Measurements from ENCODE around the gene ADGRV1. TPM values are rescaled to one million over a fixed set of nuclear protein-coding genes. Genes with fewer than 3 reads are reported as not detected.

The ADGRV1 gene
- polyA plus RNA-seq, 3 donors, result 0.18 to 0.33 TPM; not detected in 1

DNA sequence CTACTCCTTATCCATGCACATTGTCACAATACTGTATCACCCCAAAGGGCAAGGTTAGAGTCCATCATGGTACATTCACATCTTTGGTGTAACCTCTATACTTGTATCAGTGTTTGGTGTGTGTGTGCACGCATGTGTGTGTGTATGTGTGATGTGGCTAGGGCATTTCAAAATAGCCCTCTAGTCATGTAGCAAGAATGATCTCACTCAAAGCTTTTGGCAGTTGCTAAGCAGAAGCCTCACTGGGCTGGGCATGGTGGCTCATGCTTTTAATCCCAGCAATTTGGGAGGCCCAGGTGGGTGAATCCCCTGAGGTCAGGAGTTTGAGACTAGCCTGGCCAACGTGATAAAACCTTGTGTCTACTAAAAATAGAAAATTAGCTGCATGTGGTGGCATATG lies 245.3 kb downstream of the ADGRV1 start:
- Histone ChIP-seq H3K4me2 (replicated peaks; ENCODE audit: extremely low read depth, low read length, poor library complexity, severe bottlenecking) (no peak overlapping the region), H3K9ac (ENCODE audit: insufficient read depth, low read length, poor library complexity, severe bottlenecking) (no peak overlapping the region), H3K4me3 (replicated peaks in 1 of 3; ENCODE audit: low read depth in 2 of 3, low read length in 3 of 3) (no peak overlapping the region), H3K27me3 (ENCODE audit: control insufficient read depth in 2 of 2, insufficient read depth in 2 of 2, low read length in 2 of 2) (no peaks in the 10 kb centered on the region), H3K9me3 (replicated peaks in 1 of 2; ENCODE audit: control insufficient read depth in 1 of 2, insufficient read depth in 1 of 2, low read length in 2 of 2) (no peaks in the 10 kb centered on the region), H3K4me1 (ENCODE audit: control insufficient read depth in 1 of 2, insufficient read depth in 2 of 2, low read length in 2 of 2) (no peaks in the 10 kb centered on the region), H3K27ac (ENCODE audit: low read depth in 1 of 2, low read length in 2 of 2) (no peak overlapping the region), H4K20me1 (ENCODE audit: insufficient read depth, low read length) (no peaks in the 10 kb centered on the region), H2AFZ (ENCODE audit: insufficient read depth, low read depth, low read length, poor library complexity, severe bottlenecking) (no peak overlapping the region), H3K36me3 (replicated peaks in 1 of 2; ENCODE audit: control insufficient read depth in 1 of 2, insufficient read depth in 2 of 2, low read length in 2 of 2) (no peaks in the 10 kb centered on the region), H3K79me2 (ENCODE audit: insufficient read depth, low read length) (no peaks in the 10 kb centered on the region)
- H3K4me1 Mint-ChIP-seq, result no peaks in the 10 kb centered on the region
- intact Hi-C loops (cut with micrococcal nuclease), result no loop called here
- no peak for TF ChIP-seq CTCF (IDR thresholded peaks at IDR 0.05)
- H3K4me3 Mint-ChIP-seq, result no peak overlapping the region
- no peak for DNase-seq
- no peak overlapping the region for H3K27ac Mint-ChIP-seq
- H3K36me3 Mint-ChIP-seq, result no peaks in the 10 kb centered on the region
- H3K9me3 Mint-ChIP-seq, result peaks cover 0 to 10% (median 5%) of the 10 kb centered on the region in 7 donors
- WGBS (ENCODE audit: insufficient coverage), result 62% methylated on average over 1 of the region's 2 CpGs
- H3K27me3 Mint-ChIP-seq (ENCODE audit: low read depth in 3 of 3), result peaks cover 0 to 2% (median 0%) of the 10 kb centered on the region in 3 donors

DNA sequence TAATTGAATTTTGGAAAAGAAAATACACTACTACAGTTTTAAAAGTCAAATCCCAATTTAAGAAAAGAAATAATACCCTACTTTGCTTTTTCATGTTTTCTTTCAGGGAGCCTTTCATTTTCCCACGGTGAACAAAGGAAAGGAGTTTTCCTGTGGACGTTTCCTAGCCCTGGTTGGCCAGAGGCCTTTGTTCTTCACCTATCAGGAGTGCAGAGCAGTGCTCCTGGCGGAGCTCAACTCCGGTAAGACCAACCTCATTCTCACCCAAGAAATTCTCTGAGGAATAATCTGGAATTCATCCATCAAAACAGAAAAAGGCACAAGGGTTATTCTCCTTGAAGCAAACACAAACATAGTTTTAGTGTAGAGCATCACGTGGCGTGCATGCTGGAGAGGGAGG lies 248.9 kb downstream of the ADGRV1 start:
- H4K20me1 ChIP-seq (ENCODE audit: insufficient read depth, low read length), result no peaks in the 10 kb centered on the region
- H3K9ac ChIP-seq (ENCODE audit: insufficient read depth, low read length, poor library complexity, severe bottlenecking), result no peak overlapping the region
- peaks cover 0 to 2% (median 1%) of the 10 kb centered on the region in 3 donors for H3K27me3 Mint-ChIP-seq (ENCODE audit: low read depth in 3 of 3)
- no peak overlapping the region for H3K27ac ChIP-seq (ENCODE audit: low read depth in 1 of 2, low read length in 2 of 2)
- no peak overlapping the region for H3K4me3 ChIP-seq (replicated peaks in 1 of 3; ENCODE audit: low read depth in 2 of 3, low read length in 3 of 3)
- no peak overlapping the region for H3K27ac Mint-ChIP-seq
- no peaks in the 10 kb centered on the region for H3K36me3 Mint-ChIP-seq
- H3K9me3 Mint-ChIP-seq, result no peaks in the 10 kb centered on the region
- H3K79me2 ChIP-seq (ENCODE audit: insufficient read depth, low read length), result no peaks in the 10 kb centered on the region
- WGBS (ENCODE audit: insufficient coverage), result no CpG with 5 or more reads among the region's 6 CpGs
- no peak for TF ChIP-seq CTCF (IDR thresholded peaks at IDR 0.05)
- H3K4me1 ChIP-seq (ENCODE audit: control insufficient read depth in 1 of 2, insufficient read depth in 2 of 2, low read length in 2 of 2), result no peaks in the 10 kb centered on the region
- peaks cover 2% of the 10 kb centered on the region for H3K4me1 Mint-ChIP-seq
- H3K36me3 ChIP-seq (replicated peaks in 1 of 2; ENCODE audit: control insufficient read depth in 1 of 2, insufficient read depth in 2 of 2, low read length in 2 of 2), result no peaks in the 10 kb centered on the region
- intact Hi-C loops (cut with micrococcal nuclease), result no loop called here
- no peaks in the 10 kb centered on the region for H3K9me3 ChIP-seq (replicated peaks in 1 of 2; ENCODE audit: control insufficient read depth in 1 of 2, insufficient read depth in 1 of 2, low read length in 2 of 2)
- no peak overlapping the region for H2AFZ ChIP-seq (ENCODE audit: insufficient read depth, low read depth, low read length, poor library complexity, severe bottlenecking)
- H3K27me3 ChIP-seq (ENCODE audit: control insufficient read depth in 2 of 2, insufficient read depth in 2 of 2, low read length in 2 of 2), result no peaks in the 10 kb centered on the region
- DNase-seq, result no peak
- no peak overlapping the region for H3K4me2 ChIP-seq (replicated peaks; ENCODE audit: extremely low read depth, low read length, poor library complexity, severe bottlenecking)
- H3K4me3 Mint-ChIP-seq, result no peak overlapping the region

Measured in CD14-positive monocyte (primary cell).